HG02981 (cell line): ENCODE results near the gene TMEM154.
A peak's percentile ranks its signal among the peaks of the same experiment; 100 is the strongest.

Source experiments
- ATAC-seq: cut with Tn5 transposase; IDR thresholded peaks from one replicate; pipeline ENCODE4 v1.9.1; 2021; ENCODE audit warnings: mild to moderate bottlenecking, moderate library complexity; ENCODE audit not compliant: unreplicated experiment

Gene TMEM154

GRCh38 chr4:152696764-152697261 lies 17.0 kb upstream of the TMEM154 start:
- peak; percentile 93 for ATAC-seq

- ATAC-seq = no peak
These were observed 14.1 kb upstream of the TMEM154 start for GRCh38 chr4:152693871-152694270.

- ATAC-seq = no peak
These were observed 12.0 kb upstream of the TMEM154 start for GRCh38 chr4:152691761-152692160.

GRCh38 chr4:152690706-152691651 lies 11.2 kb upstream of the TMEM154 start:
- no peak for ATAC-seq

- no peak for ATAC-seq
These were observed 10.1 kb upstream of the TMEM154 start for GRCh38 chr4:152689615-152690501.

- ATAC-seq = no peak
These were observed 8.3 kb upstream of the TMEM154 start for GRCh38 chr4:152687974-152688599.

GRCh38 chr4:152686452-152687013 lies 6.7 kb upstream of the TMEM154 start:
- ATAC-seq = no peak

- ATAC-seq = no peak
These were observed 4.8 kb upstream of the TMEM154 start for GRCh38 chr4:152684587-152684986.

GRCh38 chr4:152684007-152684406 lies 4.2 kb upstream of the TMEM154 start:
- peak; percentile 32 for ATAC-seq

- no peak for ATAC-seq
These were observed 2.5 kb upstream of the TMEM154 start for GRCh38 chr4:152682143-152682941.

- ATAC-seq = no peak
These were observed 1.3 kb upstream of the TMEM154 start for GRCh38 chr4:152680988-152681603.

- ATAC-seq = no peak
These were observed 956 bp downstream of the TMEM154 start for GRCh38 chr4:152678841-152679240.

GRCh38 chr4:152677117-152677516 lies 2.7 kb downstream of the TMEM154 start:
- no peak for ATAC-seq

- ATAC-seq = no peak
These were observed 3.5 kb downstream of the TMEM154 start for GRCh38 chr4:152676052-152676854.

- no peak for ATAC-seq
These were observed 5.4 kb downstream of the TMEM154 start for GRCh38 chr4:152674359-152674758.

- no peak for ATAC-seq
These were observed 6.3 kb downstream of the TMEM154 start for GRCh38 chr4:152673489-152673888.

- no peak for ATAC-seq
These were observed 7.3 kb downstream of the TMEM154 start for GRCh38 chr4:152672206-152673092.
